GM18870 (cell line): ENCODE measurements around the gene NLGN4X.

ENCODE experiments used
- ATAC-seq: cut with Tn5 transposase; IDR thresholded peaks from one replicate; pipeline ENCODE4 v1.9.1; 2021; ENCODE audit warnings: moderate library complexity; ENCODE audit not compliant: unreplicated experiment

The NLGN4X gene

DNA sequence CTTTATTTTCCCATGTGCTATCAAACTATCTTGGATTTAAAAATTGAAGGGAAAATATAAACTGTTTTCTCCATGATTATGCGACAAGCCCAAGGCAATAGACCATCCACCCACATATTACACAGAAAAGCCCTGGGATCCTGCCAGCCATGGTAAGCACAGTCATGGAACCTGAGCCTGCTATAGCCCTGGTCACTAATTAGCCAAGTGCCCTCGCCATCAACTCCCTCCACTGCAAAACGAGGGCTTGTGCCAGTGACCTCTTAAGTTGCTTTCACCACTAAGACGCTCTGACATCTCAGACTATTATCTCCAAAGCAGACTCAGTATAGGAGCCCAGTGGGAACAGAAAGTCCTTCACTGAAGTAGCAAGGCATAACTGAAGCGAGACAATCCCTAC lies 69.2 kb downstream of the NLGN4X start:
- no peak for ATAC-seq

DNA sequence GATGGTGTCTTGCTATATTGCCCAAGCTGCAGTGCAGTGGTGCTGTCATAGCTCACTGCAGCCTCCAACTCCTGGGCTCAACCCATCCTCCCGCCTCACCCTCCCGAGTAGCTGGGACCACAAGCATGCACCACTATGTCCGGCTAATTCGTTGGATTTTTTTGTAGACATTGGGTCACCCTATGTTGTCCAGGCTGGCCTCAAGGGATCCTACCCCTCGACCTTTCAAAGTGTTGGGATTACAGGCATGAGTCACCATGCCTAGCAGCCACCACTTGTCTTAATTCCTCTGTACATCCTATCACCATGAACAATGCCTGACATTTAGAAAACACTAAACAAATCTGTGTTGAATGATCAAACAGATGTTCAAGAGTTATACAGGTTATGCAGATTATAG lies 76.7 kb downstream of the NLGN4X start:
- ATAC-seq = no peak

DNA sequence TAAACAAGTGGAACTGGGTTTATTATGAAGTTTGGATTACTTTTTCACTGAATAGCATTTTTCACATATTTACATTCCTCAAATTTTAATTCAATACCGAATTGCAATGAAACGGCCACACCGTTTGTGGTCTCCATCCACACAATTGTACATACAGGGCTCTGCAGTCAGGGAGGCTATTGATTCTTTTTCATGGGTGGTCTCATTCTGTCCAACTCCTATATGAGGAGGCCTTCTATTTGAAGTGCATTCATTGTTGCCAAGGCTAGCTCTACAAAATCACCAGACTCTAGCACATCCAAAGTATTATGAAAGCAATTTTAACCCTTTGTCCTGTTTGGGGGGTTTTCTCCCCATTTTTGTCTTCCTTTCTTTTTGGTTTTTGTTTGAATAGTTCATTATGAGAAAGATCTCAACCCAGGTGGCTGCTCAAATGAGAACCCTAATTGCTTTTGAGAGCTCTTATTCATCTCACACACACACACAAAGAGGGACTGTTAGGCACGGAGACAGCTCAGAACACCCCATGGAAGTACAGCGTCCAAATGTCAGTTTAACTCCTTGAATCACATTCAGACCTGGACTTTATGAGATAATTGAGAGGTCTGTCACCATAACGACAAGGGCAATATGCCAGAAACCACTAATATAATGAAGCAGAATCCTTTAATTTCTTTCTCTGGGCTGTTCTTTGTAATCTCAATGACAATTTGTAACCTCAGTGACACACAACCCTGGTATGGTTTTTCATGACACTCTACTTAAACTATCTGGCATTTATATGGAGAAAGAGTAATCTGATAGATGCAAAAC lies 79.4 kb downstream of the NLGN4X start:
- ATAC-seq = no peak

DNA sequence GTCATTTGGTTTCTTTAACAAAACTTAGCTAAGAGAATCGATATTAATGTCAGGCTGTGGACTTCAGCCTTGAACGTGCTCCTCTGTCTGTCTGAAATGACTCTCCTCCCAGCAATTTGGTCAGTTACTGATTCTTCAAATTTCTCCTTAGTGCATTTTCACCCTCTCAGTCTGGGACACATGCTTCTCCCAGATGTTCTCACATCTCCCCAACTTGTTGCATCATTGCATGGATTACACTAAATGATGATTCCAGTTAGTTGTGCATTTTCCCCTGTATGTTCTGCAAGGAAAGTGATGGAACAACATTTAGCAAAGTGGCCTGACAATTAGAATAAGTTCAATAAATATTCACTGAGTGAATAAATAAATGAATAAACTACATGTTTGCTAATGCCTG lies 94.4 kb downstream of the NLGN4X start:
- ATAC-seq = no peak

DNA sequence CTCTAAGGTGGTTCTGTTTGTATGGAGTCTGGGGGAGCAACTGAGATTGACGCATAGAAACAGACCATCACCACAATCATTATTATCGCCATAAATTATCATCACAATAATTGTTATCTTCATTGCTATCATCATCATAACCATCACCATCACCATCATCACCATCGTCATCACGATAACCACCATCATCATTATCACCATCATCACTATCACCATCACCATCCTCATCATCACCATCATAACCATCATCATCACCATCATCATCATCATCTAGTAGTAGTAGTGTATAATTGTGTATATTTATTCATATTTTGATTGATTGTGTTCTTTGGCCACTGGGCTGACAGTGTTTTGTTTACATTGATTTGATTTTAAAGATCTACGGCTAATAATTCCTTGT lies 95.7 kb downstream of the NLGN4X start:
- no peak for ATAC-seq

DNA sequence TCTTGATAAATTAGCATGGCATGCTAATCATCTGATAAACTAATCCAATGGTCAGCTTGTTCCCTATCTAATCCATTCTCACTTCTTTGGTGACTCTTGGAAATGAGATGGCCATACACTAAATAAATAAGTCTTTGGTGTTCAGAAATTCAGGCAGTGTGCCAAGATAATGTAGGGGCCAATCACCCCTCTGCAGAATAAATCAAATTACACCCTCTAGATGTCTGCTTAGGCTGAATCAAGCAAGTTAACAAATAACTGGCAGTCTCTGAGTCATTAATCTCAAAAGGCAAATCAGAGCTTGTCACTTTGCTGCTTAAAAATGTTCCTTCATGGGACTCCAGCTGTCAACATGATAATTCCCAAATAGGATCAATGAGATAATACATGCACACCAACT lies 97.4 kb downstream of the NLGN4X start:
- ATAC-seq = no peak

DNA sequence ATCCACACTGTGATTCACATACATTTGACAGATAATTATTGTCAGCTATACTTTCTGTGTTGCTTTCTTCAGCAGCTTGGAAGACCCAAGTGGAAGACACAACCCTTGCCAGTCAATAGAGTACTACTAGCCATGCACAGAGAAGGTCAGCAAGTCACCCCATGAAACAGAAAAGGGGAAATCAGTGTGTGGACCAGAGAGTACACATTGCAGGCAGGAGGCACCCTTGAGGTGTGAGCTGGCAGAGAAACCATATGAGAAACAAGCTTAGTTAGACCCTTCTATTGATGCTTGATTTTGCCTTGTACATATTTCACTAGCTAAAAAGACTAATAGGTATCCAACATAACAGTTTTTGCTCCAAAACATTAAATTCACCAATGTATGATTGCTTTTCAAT lies 99.5 kb downstream of the NLGN4X start:
- ATAC-seq = no peak

DNA sequence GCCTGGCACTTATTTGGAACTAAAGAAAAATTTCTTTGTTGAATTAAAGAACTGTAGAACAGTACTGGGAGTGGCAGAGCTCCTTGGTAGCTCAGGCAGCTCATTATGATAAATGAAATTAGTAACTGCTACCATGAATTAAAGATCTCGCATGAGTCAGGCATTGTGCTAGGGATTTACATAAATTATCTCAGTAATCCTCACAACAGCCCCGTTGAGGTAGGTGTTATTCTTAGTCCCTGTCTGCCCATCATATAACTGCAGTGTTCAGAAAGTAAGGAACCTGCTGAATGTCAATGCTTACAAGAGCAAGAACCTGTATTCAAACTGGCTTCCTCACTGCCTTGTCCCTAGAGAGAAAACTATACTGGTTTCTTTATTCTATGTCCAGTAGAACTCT lies 108.3 kb downstream of the NLGN4X start:
- no peak for ATAC-seq

DNA sequence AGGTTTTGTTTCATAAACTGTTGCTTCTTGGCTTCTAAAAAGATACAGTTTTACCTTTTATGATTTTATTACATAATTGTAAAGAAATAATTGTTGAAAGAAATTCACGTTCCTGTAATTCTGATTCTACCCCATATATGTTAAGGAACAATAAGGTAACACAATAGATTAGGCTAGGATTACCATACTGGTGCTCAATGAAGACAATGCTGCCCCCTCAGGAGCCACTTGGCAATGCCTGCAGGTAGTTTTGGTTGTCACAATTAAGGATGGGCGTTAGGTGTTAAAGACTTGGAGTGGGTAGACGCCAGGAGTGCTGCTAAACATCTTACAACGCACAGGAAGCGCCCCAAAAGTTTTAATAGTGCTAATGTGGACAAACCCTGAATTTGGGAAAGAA lies 133.2 kb downstream of the NLGN4X start:
- ATAC-seq = no peak

DNA sequence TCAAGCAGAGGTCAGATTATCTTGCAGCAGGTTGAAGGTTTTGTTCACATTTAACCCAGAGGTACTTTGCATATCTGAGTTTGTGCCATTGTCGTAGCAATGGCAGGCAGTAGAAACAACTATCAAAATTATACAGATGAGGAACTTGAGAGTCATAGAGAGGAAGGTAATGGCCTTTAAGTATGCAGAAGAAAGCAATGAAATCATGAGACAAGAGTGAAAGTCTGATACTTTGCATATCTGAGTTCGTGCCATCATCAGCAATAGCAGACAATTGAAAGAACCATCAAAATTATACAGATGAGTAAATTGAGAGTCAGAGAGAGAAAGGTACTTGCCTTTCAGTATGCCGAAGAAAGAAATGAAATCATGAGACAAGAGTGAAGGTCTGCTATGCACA lies 154.1 kb downstream of the NLGN4X start:
- ATAC-seq = no peak

DNA sequence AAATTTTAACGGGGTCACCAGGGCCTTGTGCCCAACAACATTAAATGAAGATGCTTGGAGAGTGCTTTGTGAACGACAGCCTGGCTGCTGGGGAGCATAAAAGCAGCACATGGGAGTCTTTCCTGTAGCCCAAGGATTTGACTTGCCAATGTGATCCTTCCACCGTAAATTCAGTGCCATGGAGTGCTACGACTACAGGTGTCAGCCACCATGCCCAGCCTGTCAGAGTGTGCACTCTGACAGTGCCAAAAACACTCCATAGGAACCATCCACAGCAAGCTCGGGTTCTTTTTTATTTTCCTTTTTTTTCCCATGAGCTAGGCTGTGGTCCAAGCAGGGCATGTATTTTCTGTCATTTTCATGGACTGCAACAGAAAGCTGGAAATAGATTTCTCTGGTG lies 156.9 kb downstream of the NLGN4X start:
- no peak for ATAC-seq

DNA sequence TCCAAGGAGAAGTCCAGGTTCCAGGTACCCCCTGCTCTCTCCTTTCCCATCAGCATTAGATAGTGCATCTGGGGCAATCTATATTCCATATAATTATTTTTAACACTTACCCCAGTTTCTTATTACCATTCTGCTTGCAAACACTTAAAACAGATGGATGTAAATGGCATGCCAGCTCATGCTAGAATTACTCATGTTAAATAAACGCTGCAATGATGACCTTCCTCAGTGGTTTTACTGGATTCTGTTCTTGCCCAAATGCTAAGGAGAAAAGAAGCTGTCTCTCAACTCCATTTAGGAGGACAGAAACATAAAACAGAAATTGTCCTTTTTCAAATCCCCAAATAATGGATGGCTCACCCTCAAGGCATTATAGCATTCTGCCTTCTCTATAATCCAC lies 161.1 kb downstream of the NLGN4X start:
- ATAC-seq = no peak

DNA sequence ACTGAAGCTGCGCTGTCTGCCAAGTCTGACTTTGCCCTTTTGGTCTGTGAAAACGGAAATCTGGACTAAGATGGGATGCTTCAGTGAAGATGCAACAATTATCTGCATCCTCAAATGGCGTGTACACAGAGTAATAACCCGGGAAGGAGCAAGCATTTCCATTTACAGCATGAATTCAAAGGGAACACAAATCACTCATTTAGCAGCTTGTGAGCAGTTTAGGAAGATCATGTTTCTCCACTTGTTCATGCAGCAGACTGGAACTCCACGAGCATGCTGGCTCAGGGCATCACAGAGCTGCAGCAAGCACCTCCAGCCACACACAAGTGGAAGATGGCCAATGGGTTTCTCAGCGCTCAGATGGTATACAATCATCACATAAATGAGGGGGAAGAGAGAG lies 175.5 kb downstream of the NLGN4X start:
- ATAC-seq = no peak

DNA sequence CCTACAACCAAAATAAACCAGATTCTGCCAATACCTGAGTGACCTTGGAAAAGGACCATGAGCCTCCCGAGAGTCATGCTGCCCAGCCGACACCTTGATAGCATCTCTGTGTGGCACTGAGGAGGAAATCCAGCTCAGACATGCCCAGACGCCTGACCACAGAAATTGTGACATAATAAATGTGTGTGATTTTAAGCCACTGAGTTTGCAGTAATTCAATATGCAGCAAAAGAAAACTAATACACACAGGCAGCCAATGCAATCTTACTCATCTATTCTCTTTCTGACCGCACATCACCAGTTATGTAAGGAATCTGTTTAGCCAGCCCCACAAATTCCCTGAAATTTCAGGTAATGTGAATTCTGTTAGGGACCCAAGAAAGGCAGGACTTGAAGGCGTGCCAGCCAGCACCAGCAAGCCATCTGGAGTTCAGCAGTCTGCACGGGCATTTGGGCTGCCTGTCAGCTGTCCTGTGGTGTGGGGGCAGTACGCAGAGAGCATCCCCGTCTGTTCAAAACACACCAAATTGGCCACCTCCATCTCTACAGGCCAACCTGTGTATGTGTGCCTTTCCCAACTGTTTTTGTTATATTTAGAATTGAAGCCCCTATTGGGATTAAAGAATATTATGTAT lies 176.4 kb downstream of the NLGN4X start:
- no peak for ATAC-seq

DNA sequence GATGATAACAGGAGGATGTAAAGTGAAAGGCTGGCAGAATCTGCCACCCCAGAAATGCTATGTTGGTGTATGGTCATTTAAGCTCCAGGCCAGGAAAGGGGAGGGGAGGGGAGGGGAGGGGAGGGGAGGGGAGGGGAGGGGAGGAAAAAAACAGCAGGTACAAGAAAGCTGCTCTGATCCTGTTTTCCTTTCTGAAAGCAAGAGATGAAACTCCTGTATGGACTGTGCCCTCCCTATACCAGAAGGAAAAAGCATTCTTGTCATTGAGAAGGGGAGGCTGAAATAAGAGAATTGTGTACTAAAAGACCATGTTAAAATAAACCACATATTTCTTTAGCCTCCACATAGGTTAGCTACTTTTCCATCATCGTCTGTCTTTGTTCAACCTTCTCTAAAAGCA lies 179.5 kb downstream of the NLGN4X start:
- ATAC-seq = no peak

DNA sequence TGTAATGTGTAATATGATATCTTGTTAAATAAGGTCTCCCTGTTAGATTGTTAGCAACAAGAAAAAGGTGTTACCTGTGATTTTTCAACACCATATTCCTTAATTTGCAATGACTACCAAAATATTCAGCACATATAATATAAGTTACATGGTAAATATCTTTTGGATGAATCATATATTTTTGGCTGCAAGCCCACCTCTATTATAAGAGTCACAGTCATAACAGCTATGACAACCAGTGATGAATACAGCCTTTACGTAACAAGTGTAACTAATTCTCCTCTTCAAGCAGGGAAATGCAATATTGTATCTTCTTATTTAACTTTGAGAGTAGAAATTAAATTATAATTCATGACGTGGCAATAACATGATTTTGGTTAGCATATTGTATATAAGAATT lies 187.0 kb downstream of the NLGN4X start:
- ATAC-seq = no peak

DNA sequence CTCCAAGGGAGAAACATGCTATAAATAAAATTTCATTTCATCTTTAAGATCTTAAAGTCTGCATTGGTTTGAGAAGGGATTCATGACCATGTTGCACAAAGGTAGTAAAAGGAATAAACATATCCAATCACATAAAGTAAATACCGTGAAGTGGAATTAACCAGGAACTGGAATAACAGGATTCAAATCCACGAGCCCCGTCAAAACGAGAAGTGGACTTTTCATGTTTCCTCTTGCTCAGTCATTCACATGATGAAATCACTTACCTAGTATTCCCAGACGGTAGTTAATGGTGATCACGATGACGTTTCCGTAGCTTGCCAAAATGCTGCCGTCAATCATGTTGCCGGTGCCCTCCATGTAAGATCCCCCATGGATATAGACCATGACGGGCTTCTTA lies 199.7 kb downstream of the NLGN4X start:
- no peak for ATAC-seq

DNA sequence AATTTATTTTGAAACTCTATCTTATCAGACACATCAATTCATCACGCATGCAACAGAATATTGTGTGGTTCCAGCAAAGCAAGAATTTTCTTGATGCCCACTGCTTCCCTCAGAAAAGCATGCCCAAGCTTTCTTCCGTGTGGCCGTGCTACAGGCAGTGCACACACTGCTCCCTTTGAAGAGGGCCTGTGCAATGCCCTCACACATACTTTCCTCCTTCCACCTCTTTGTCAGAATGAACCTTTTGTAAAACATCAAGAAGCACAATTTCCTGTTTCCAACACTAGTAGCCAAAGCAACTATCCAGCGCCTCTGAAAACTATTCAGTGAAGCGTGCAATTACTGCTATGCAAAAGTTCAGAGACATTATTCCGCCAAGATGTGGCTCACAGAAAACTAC lies 201.7 kb downstream of the NLGN4X start:
- no peak for ATAC-seq

DNA sequence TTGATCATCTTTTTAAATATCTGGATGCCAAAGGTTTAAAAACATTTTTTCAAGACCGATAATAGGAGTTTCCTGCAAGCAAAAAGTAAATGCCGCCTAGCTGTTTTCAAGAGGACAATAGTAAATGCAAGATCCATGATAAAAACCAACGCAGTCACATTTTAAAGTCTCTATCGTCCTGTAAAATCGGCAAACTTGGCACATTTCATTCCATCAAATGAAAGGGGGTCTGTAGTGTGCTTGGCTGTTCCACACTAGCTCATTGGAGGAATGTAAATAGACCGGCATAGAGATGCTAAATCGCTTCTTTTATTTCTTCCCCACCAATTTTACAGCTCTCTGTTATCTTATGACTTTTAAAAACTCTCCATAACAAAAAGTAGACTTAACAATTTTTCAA lies 202.2 kb downstream of the NLGN4X start:
- no peak for ATAC-seq

DNA sequence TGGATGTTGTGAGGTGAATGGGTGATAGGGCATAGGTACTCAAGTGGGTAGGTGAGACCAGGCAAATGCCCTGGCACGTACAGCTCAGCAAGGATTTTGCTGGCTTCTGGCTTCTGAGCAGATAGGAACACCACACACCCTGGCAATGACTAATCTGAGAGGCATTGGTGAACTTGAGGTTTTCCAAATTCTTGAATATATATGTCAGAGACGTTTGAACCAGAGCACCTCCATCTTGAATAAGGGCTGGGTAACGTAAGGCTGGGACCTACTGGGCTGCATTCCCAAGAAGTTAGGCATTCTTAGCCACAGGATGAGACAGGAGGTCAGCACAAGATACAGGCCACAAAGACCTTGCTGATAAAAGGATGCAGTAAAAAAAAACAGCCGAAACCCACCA lies 204.5 kb downstream of the NLGN4X start:
- no peak for ATAC-seq

DNA sequence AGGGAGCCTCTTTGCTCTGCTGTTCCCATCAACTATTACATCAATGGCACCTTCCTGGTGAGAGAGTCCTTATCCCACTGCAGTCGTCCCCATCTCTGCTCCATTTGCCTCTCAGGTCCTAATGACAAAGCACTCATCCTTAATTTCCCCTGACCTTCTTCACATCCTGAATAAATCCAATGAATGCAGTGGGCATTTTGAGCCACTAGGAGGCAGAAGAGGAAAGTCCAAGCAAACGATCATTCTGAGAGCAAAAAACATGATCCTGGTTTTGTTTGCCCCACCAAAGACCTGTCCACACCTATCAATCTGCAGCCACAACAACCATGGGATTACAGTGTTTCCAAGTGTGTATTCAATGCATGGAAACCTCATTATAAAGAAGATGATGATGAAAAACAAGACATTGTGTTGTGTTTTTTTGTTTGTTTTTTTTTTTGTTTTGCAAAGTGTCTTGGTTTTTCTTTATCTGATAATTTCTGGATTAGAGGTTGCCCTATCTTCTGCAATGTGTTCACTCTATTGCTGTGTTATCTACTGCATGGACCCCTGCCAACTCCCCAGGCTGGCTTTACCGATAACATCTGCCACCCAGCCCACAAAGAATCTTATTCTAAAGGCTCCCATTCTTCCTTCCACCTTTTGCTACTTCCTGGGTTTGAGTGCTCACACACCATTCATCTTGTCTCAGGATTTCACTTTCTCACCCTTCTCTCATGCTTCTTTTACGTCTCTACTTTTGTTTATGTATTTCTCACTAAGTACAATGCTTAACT lies 207.2 kb downstream of the NLGN4X start:
- ATAC-seq = peak; percentile 79

DNA sequence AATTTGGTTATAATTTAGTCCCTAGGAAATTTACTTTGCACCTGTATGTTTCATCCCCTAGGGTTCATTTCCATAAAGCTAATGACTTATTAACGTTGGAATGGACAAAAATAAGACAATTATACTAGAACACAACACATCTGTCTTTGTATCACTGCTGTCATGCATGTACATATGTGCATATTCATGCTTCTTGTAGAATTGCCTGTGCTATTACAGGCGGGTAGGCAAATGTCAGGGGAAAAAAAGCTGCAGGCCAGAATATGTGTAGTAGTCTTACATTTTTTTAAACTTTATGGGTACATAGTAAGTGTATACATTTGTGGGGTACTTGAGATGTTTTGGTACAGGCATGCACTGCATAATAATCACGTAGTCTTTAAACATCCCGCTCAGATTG lies 209.6 kb downstream of the NLGN4X start:
- ATAC-seq = no peak
